K562 (cell line): ENCODE measurements around the gene ARHGAP24. TPM values are rescaled to one million over a fixed set of nuclear protein-coding genes. Genes with fewer than 3 reads are reported as not detected.

ENCODE experiments used
- ATAC-seq: fragments of 200-7000 bp; cut with Tn5 transposase; 3 replicates; pipeline ENCODE4 v1.9.1; 2020; ENCODE audit warnings: moderate library complexity
- BruUV-seq: library from RNA; stranded (reverse); fragments of 400-500 nt; replicated peaks from 2 replicates; lab custom pipeline; 2021; lab: Mats Ljungman, UMichigan
- CTCF ChIA-PET: fragments of 300-600 bp; formaldehyde crosslinking; extraction: SDS; loops from one replicate; lab custom pipeline; 2021; ENCODE audit warnings: low intra/inter-chr PET ratio; lab: Yijun Ruan, JAX
- POLR2A ChIA-PET: fragments of 300-600, 350-650 bp; sonication (Branson Sonifier 250); formaldehyde crosslinking; extraction: SDS; loops from one replicate; lab custom pipeline; 2021; ENCODE audit warnings: antibody characterized with exemption, inconsistent platforms; lab: Yijun Ruan, JAX
- DNase-seq, 4 experiments: peaks; one replicate each; pipeline versions ENCODE4 v3.0.0 to v3.0.0-alpha.2; 2011 to 2018; ENCODE audit warnings: low spot score in 3 of 4, mixed read lengths in 3 of 4; ENCODE audit errors: extremely low read depth in 1 of 4
- FAIRE-seq: peaks from 2 replicates; lab custom pipeline; 2011; peaks lifted over from hg19 to GRCh38; lab: Jason Lieb, UNC
- H2AFZ ChIP-seq: 2 replicates; pipeline ENCODE4 v1.6.0; 2011; ENCODE audit warnings: low read depth, low read length, control low read depth, inconsistent platforms
- H3K27ac ChIP-seq: fragments of 200-600 bp; 3 replicates; pipeline ENCODE4 v1.8.0; 2011; ENCODE audit warnings: low read depth, mild to moderate bottlenecking, control low read depth, inconsistent platforms, low read length, moderate library complexity, mixed read lengths; ENCODE audit errors: extremely low read depth
- H3K27me3 ChIP-seq, 2 experiments: fragments of 300-600 bp in 1 of 2; 2 replicates in 1 of 2; 3 replicates in 1 of 2; pipeline versions ENCODE4 v1.6.0 to v1.8.0; 2011; ENCODE audit warnings: inconsistent platforms in 2 of 2, low read length in 2 of 2, mild to moderate bottlenecking in 1 of 2, mixed read lengths in 1 of 2, moderate library complexity in 1 of 2; ENCODE audit not compliant: control insufficient read depth in 2 of 2, insufficient read depth in 2 of 2
- H3K36me3 ChIP-seq: fragments of 300-600 bp; 3 replicates; pipeline ENCODE4 v1.8.0; 2011; ENCODE audit warnings: mild to moderate bottlenecking, low read length, inconsistent platforms; ENCODE audit not compliant: control insufficient read depth, insufficient read depth
- H3K4me1 ChIP-seq, 2 experiments: fragments of 200-600 bp in 1 of 2; replicated peaks in 1 of 2; 2 replicates in 1 of 2; 3 replicates in 1 of 2; pipeline versions ENCODE4 v1.5.1 to v1.8.0; 2011; ENCODE audit warnings: inconsistent platforms in 2 of 2, low read length in 2 of 2, mild to moderate bottlenecking in 1 of 2, mixed read lengths in 1 of 2, moderate library complexity in 1 of 2; ENCODE audit not compliant: control insufficient read depth in 2 of 2, insufficient read depth in 2 of 2
- H3K4me2 ChIP-seq: 2 replicates; pipeline ENCODE4 v1.6.1; 2011; ENCODE audit warnings: low read length, control low read depth, inconsistent platforms, mixed read lengths; ENCODE audit not compliant: insufficient read depth
- H3K4me3 ChIP-seq: fragments of 200-600 bp; sonication (generic), shearing (Covaris generic); 2 replicates; pipeline ENCODE4 v1.5.1; 2016; ENCODE audit warnings: control low read depth, inconsistent platforms
- H3K79me2 ChIP-seq: fragments of 200-600 bp; 3 replicates; pipeline ENCODE4 v1.8.0; 2011; ENCODE audit warnings: low read length, inconsistent platforms; ENCODE audit not compliant: control insufficient read depth, insufficient read depth
- H3K9ac ChIP-seq, 2 experiments: 2 replicates each; pipeline versions ENCODE4 v1.6.0 to v1.6.1; 2011; ENCODE audit warnings: low read depth in 2 of 2, low read length in 2 of 2, control low read depth in 1 of 2, inconsistent platforms in 1 of 2, mild to moderate bottlenecking in 1 of 2, mixed read lengths in 1 of 2; ENCODE audit not compliant: insufficient read depth in 1 of 2
- H3K9me1 ChIP-seq: one replicate; pipeline ENCODE4 v1.6.0; 2011; ENCODE audit warnings: inconsistent platforms, mild to moderate bottlenecking, low read length, moderate library complexity; ENCODE audit not compliant: control insufficient read depth, insufficient read depth
- H3K9me3 ChIP-seq: replicated peaks from 2 replicates; pipeline ENCODE4 v1.5.1; 2011; ENCODE audit warnings: low read depth, low read length, inconsistent platforms; ENCODE audit not compliant: control insufficient read depth, insufficient read depth
- H4K20me1 ChIP-seq: replicated peaks from 2 replicates; pipeline ENCODE4 v1.6.1; 2011; ENCODE audit warnings: low read length, inconsistent platforms, mixed read lengths; ENCODE audit not compliant: control insufficient read depth, insufficient read depth
- DEAF1 ChIP-seq: fragments of 450-650 bp; formaldehyde crosslinking; IDR thresholded peaks from 2 replicates; pipeline ENCODE4 v1.4.0; 2020; ENCODE audit warnings: mild to moderate bottlenecking, moderate library complexity
- ELF1 ChIP-seq: fragments of 200-800 bp; sonication (Bioruptor generic); IDR thresholded peaks from 2 replicates; pipeline ENCODE4 v1.6.1; 2016; ENCODE audit warnings: missing genetic modification characterization, missing compliant biosample characterization
- FOXJ2 ChIP-seq: fragments of 200-800 bp; sonication (Bioruptor generic); IDR thresholded peaks from 2 replicates; pipeline ENCODE4 v1.6.1; 2016; ENCODE audit warnings: missing genetic modification characterization, missing compliant biosample characterization
- HDAC8 ChIP-seq: fragments of 450-650 bp; IDR thresholded peaks from 2 replicates; pipeline ENCODE4 v1.6.1; 2016; ENCODE audit warnings: mild to moderate bottlenecking, missing genetic modification characterization, moderate library complexity, missing compliant biosample characterization
- HLTF ChIP-seq: fragments of 450-650 bp; IDR thresholded peaks from 2 replicates; pipeline ENCODE4 v1.6.1; 2016
- HMBOX1 ChIP-seq: sonication (generic); IDR thresholded peaks from 2 replicates; pipeline ENCODE4 v1.6.1; 2016
- HNRNPLL ChIP-seq: fragments of 200-400 bp; formaldehyde crosslinking; IDR thresholded peaks from 2 replicates; pipeline ENCODE4 v1.6.1; 2017; ENCODE audit warnings: low read length, low read depth, mild to moderate bottlenecking; ENCODE audit not compliant: poor library complexity, severe bottlenecking
- KAT8 ChIP-seq: fragments of 450-650 bp; IDR thresholded peaks from 2 replicates; pipeline ENCODE4 v1.6.1; 2016; ENCODE audit warnings: low read depth, mild to moderate bottlenecking
- PHF21A ChIP-seq: fragments of 450-650 bp; IDR thresholded peaks from 2 replicates; pipeline ENCODE4 v1.6.1; 2017; ENCODE audit warnings: low read depth, borderline replicate concordance
- PYGO2 ChIP-seq: fragments of 450-650 bp; IDR thresholded peaks from 2 replicates; pipeline ENCODE4 v1.6.1; 2016; ENCODE audit warnings: mild to moderate bottlenecking, missing genetic modification characterization, moderate library complexity, missing compliant biosample characterization
- SMC3 ChIP-seq: conservative IDR thresholded peaks from 2 replicates; pipeline ENCODE4 v1.6.1; 2011; ENCODE audit warnings: low read depth, low read length, improper control_type of control experiment; ENCODE audit not compliant: insufficient read depth
- ZNF133 ChIP-seq: fragments of 250-450 bp; sonication (Bioruptor Pico); IDR thresholded peaks from 2 replicates; pipeline ENCODE4 v1.4.0; 2020; ENCODE audit warnings: mild to moderate bottlenecking
- ZNF143 ChIP-seq: sonication (generic); formaldehyde crosslinking; IDR thresholded peaks from 2 replicates; pipeline ENCODE4 v1.9.0; 2022; ENCODE audit warnings: mild to moderate bottlenecking, missing genetic modification reagents
- ZNF165 ChIP-seq: fragments of 250-450 bp; sonication (Bioruptor Pico); IDR thresholded peaks from 2 replicates; pipeline ENCODE4 v1.4.0; 2020; ENCODE audit warnings: borderline replicate concordance
- ZNF175 ChIP-seq: fragments of 200-800 bp; sonication (Bioruptor generic); IDR thresholded peaks from 2 replicates; pipeline ENCODE4 v1.6.1; 2016; ENCODE audit warnings: low read depth, mild to moderate bottlenecking, missing genetic modification characterization, missing compliant biosample characterization
- ZNF217 ChIP-seq: sonication (generic); formaldehyde crosslinking; IDR thresholded peaks from 2 replicates; pipeline ENCODE4 v1.8.0; 2022; ENCODE audit warnings: mild to moderate bottlenecking, missing genetic modification reagents
- ZNF507 ChIP-seq: conservative IDR thresholded peaks from 2 replicates; pipeline ENCODE4 v1.6.1; 2017; ENCODE audit warnings: missing genetic modification characterization, missing compliant biosample characterization
- ZNF696 ChIP-seq: fragments of 250-450 bp; sonication (Bioruptor Pico); conservative IDR thresholded peaks from 2 replicates; pipeline ENCODE4 v1.4.0; 2020; ENCODE audit warnings: mild to moderate bottlenecking, moderate library complexity
- ZNF699 ChIP-seq: fragments of 250-450 bp; sonication (Bioruptor Pico); IDR thresholded peaks from 2 replicates; pipeline ENCODE4 v1.8.0; 2021; ENCODE audit warnings: mild to moderate bottlenecking, moderate library complexity; ENCODE audit not compliant: insufficient replicate concordance
- ZNF75A ChIP-seq: fragments of 450-650 bp; formaldehyde crosslinking; IDR thresholded peaks from 2 replicates; pipeline ENCODE4 v1.4.0; 2020; ENCODE audit warnings: mild to moderate bottlenecking
- WGBS: fragments of 100-300 bp; shearing (Covaris generic); methylation state at CpG from one replicate; pipeline ENCODE4 v1.1.6; 2016; ENCODE audit warnings: low coverage, mixed read lengths; ENCODE audit not compliant: insufficient coverage; ENCODE audit errors: missing lambda C conversion rate; 5-methylcytosine and 5-hydroxymethylcytosine counted together
- in situ Hi-C: fragments of 300-500 bp; cut with MboI; formaldehyde crosslinking; loops from 4 replicates; pipeline ENCODE4 v1.15.0; 2018; ENCODE audit warnings: inconsistent platforms, mixed read lengths
- intact Hi-C: fragments of 100-400 bp; cut with micrococcal nuclease; formaldehyde crosslinking; loops from 2 replicates; pipeline ENCODE4 v1.14.2; 2022
- polyA plus RNA-seq, 8 experiments: library from polyadenylated mRNA; depleted of rRNA in 4 of 8; stranded (reverse) in 5 of 8; unstranded in 3 of 8; fragments of >200 nt; fragmentation: Nextera tagmentation in 2 of 8; fragmentation: Illumina TruSeq in 1 of 8; extraction: Ambion mirVana in 2 of 8; extraction: Trizol in 1 of 8; gene quantifications; 2 replicates each; pipeline versions ENCODE4 v1.2.1 to v1.2.3, GENCODE V29; 2011 to 2014; ENCODE audit warnings: inconsistent platforms in 1 of 8, missing spikeins in 1 of 8
- total RNA-seq, 7 experiments: library from RNA; depleted of rRNA in 6 of 7; stranded (reverse); fragments of >200 nt in 6 of 7; fragmentation: Illumina TruSeq in 2 of 7; extraction: Trizol in 2 of 7; gene quantifications; 2 replicates each; pipeline versions ENCODE4 v1.2.1 to v1.2.3, GENCODE V29; 2011 to 2021; ENCODE audit warnings: low replicate concordance in 1 of 7

The ARHGAP24 gene
- total and polyA plus RNA-seq, 9 of the 15 experiments (the other 6 are each of a cell fraction or from before 2014, with no cell fraction given) = 8.0 to 22.6 (median 14.0) TPM

- no peak for TF ChIP-seq DEAF1 (CRISPR knock-in tag)
- no peak for TF ChIP-seq ZNF507 (tag)
- peak; percentile 46; the same call in 1 of the 2 replicates for TF ChIP-seq ZNF175
- TF ChIP-seq HNRNPLL = no peak
- no peak for TF ChIP-seq HLTF
- TF ChIP-seq FOXJ2 (tag) = 0 out of 2 replicates have a peak, but pooled peaks have one; percentile 24
These were observed 348.3 kb downstream of the ARHGAP24 start (continued) for GRCh38 chr4:85823295-85823694.

GRCh38 chr4:85824166-85824945, 349.4 kb downstream of the ARHGAP24 start:
- Histone ChIP-seq H3K27ac (no peak overlapping the region), H2AFZ (no peak overlapping the region), H3K9me1 (no peaks in the 10 kb centered on the region), H3K4me1 (peaks cover 0 to 3% of the 10 kb centered on the region in 2 experiments; a peak in 2 of 5 replicates), H3K9ac (no peak overlapping the region), H3K4me2 (no peak overlapping the region), H3K4me3 (no peak overlapping the region), H4K20me1 (no peaks in the 10 kb centered on the region; the same call in 1 of the 2 replicates), H3K9me3 (no peaks in the 10 kb centered on the region), H3K79me2 (no peaks in the 10 kb centered on the region), H3K36me3 (no peaks in the 10 kb centered on the region), H3K27me3 (no peaks in the 10 kb centered on the region)
- 43% methylated on average over 5 of the region's 5 CpGs for WGBS
- in situ Hi-C loops = no loop called here
- FAIRE-seq (no peak), ATAC-seq (no peak), DNase-seq (no peak)
- no TSS peak for BruUV-seq
- POLR2A ChIA-PET = no interaction called here
- intact Hi-C loops = no loop called here
- CTCF ChIA-PET = no interaction called here
- no peak for TF ChIP-seq ZNF133 (CRISPR knock-in tag)
- no peak for TF ChIP-seq ZNF165
- no peak for TF ChIP-seq ELF1
- TF ChIP-seq ZNF75A (CRISPR knock-in tag) = no peak
- TF ChIP-seq ZNF143 = no peak
- no peak for TF ChIP-seq ZNF696
- TF ChIP-seq PHF21A = no peak
- TF ChIP-seq SMC3 = no peak
- no peak for TF ChIP-seq HDAC8 (tag)
- no peak for TF ChIP-seq ZNF699
- TF ChIP-seq PYGO2 (tag) = no peak
- no peak for TF ChIP-seq ZNF217 (CRISPR knock-in tag)
- no peak for TF ChIP-seq HMBOX1
- no peak for TF ChIP-seq KAT8
